Endothelial cell (in vitro differentiated cells): ENCODE results near the gene STXBP4. TPM values are rescaled to one million over a fixed set of nuclear protein-coding genes. Genes with fewer than 3 reads are reported as not detected.

ENCODE experiments used
- DNase-seq: peaks from one replicate; pipeline ENCODE4 v3.0.0; 2021; ENCODE audit warnings: low spot score
- H3K27ac Mint-ChIP-seq: one replicate; pipeline ENCODE4 v1.8.0; 2021; ENCODE audit warnings: mixed read lengths, inconsistent platforms; ENCODE audit not compliant: unreplicated experiment
- H3K27me3 Mint-ChIP-seq: one replicate; pipeline ENCODE4 v1.8.0; 2021; ENCODE audit warnings: mild to moderate bottlenecking, moderate library complexity, mixed read lengths, inconsistent platforms; ENCODE audit not compliant: unreplicated experiment
- H3K36me3 Mint-ChIP-seq: one replicate; pipeline ENCODE4 v1.8.0; 2021; ENCODE audit warnings: mild to moderate bottlenecking, low read depth, mixed read lengths, inconsistent platforms; ENCODE audit not compliant: unreplicated experiment
- H3K4me1 Mint-ChIP-seq: one replicate; pipeline ENCODE4 v1.8.0; 2021; ENCODE audit warnings: mild to moderate bottlenecking, mixed read lengths, inconsistent platforms; ENCODE audit not compliant: unreplicated experiment
- H3K4me3 Mint-ChIP-seq: one replicate; pipeline ENCODE4 v1.8.0; 2021; ENCODE audit warnings: mild to moderate bottlenecking, mixed read lengths, inconsistent platforms; ENCODE audit not compliant: unreplicated experiment
- H3K9me3 Mint-ChIP-seq: one replicate; pipeline ENCODE4 v1.8.0; 2021; ENCODE audit warnings: mixed read lengths, inconsistent platforms; ENCODE audit not compliant: unreplicated experiment
- total RNA-seq: library from RNA; stranded (reverse); fragmentation: NEBNext Ultra II Directional; extraction: Animal tissue kit (Norgen Biotek cat#: 25700); gene quantifications from one replicate; pipeline ENCODE4 v1.2.1, GENCODE V29; 2021; ENCODE audit not compliant: unreplicated experiment
- TF ChIP-seq, protein P1 (sequence below): fragments of 200-600 bp; sonication (generic); IDR thresholded peaks from one replicate; pipeline ENCODE4 v1.5.0; 2021; ENCODE audit warnings: antibody characterized with exemption; ENCODE audit not compliant: unreplicated experiment

STXBP4 gene
- total RNA-seq, 1 donor from 2014 or later: 7.5 TPM

DNA sequence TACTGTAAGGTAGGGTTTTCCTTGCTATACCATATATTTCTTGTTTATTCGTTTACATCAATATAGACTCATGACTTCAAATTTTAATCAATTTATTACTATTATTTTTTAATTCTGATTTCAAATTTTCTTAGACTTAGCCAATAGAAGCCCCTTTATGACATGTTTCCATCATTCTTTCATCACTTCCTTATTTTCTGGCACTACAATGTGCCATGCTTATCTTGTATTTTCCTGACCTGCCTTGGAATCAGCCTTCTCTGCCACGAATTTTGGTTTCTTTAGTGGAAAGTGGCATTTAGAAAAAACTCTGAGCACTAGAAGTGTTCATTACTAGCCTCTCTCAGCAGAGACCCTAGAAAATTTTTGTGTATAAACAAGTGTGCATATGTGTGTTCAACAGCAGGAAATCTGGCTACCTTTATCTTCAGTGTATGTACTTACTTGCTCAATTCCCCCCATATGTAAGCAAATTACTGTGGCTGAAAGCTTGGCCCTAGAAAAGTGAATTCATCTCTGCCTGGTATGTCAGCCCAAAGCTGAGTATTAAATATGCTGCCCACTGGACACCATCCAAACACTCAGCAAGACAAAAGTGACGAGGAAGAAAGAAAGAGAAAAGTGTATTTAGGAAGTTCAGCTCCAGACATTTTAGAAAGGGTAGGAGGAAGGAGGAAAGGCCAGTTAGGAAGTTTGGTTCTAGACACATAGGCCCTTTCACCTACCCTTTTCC, 4.0 kb downstream of the STXBP4 start:
- Mint-ChIP-seq H3K27me3 (no peaks in the 10 kb centered on the region), H3K4me1 (no peaks in the 10 kb centered on the region), H3K4me3 (no peak overlapping the region), H3K27ac (no peak overlapping the region), H3K9me3 (no peaks in the 10 kb centered on the region), H3K36me3 (peaks cover 4% of the 10 kb centered on the region)
- DNase-seq: no peak
- TF ChIP-seq, protein P1, sequence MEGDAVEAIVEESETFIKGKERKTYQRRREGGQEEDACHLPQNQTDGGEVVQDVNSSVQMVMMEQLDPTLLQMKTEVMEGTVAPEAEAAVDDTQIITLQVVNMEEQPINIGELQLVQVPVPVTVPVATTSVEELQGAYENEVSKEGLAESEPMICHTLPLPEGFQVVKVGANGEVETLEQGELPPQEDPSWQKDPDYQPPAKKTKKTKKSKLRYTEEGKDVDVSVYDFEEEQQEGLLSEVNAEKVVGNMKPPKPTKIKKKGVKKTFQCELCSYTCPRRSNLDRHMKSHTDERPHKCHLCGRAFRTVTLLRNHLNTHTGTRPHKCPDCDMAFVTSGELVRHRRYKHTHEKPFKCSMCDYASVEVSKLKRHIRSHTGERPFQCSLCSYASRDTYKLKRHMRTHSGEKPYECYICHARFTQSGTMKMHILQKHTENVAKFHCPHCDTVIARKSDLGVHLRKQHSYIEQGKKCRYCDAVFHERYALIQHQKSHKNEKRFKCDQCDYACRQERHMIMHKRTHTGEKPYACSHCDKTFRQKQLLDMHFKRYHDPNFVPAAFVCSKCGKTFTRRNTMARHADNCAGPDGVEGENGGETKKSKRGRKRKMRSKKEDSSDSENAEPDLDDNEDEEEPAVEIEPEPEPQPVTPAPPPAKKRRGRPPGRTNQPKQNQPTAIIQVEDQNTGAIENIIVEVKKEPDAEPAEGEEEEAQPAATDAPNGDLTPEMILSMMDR: no peak

DNA sequence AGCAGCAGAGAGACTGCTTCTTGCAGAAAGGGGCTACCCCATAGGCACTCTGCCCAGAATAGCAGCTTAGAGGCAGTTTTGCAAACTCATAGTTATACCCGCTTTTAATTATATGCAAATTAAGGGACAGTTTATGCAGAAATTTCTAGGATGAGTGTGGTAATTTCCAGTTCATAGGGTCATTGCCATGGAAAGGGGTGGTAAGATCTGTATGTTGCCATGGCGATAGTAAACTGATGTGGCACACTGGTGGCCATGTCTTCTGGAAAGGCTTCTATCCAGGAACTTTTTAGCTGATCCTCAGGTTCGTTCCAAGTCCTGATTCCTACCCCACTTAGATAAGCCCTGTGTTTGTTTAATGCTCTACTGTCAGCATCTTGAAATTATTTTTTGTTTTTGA, 6.2 kb downstream of the STXBP4 start:
- no peak overlapping the region for H3K27ac Mint-ChIP-seq
- H3K4me1 Mint-ChIP-seq: no peaks in the 10 kb centered on the region
- H3K27me3 Mint-ChIP-seq: no peaks in the 10 kb centered on the region
- H3K36me3 Mint-ChIP-seq: peaks cover 4% of the 10 kb centered on the region
- TF ChIP-seq, protein P1: no peak
- no peak overlapping the region for H3K4me3 Mint-ChIP-seq
- H3K9me3 Mint-ChIP-seq: no peaks in the 10 kb centered on the region
- DNase-seq: no peak

DNA sequence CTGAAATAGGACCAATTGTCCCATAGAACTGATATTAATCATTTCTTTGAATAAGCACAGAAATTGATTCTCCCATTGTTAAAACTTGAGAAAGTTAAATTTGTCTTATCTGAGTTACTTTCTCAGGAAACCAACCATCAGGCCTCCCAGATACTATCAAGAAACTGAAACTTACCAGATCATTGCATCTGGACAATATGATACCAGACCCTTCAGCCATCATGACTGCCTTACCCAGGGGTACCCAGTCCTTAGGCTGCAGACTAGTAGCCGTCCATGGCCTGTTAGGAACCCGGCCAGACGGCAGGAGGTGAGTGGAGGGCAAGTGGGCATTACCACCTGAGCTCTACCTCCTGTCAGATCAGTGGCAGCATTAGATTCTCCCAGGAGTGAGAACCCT, 7.8 kb downstream of the STXBP4 start:
- H3K27me3 Mint-ChIP-seq: no peaks in the 10 kb centered on the region
- TF ChIP-seq, protein P1: no peak
- no peaks in the 10 kb centered on the region for H3K9me3 Mint-ChIP-seq
- peaks cover 4% of the 10 kb centered on the region for H3K36me3 Mint-ChIP-seq
- no peak overlapping the region for H3K27ac Mint-ChIP-seq
- H3K4me1 Mint-ChIP-seq: no peaks in the 10 kb centered on the region
- DNase-seq: no peak
- H3K4me3 Mint-ChIP-seq: no peak overlapping the region

DNA sequence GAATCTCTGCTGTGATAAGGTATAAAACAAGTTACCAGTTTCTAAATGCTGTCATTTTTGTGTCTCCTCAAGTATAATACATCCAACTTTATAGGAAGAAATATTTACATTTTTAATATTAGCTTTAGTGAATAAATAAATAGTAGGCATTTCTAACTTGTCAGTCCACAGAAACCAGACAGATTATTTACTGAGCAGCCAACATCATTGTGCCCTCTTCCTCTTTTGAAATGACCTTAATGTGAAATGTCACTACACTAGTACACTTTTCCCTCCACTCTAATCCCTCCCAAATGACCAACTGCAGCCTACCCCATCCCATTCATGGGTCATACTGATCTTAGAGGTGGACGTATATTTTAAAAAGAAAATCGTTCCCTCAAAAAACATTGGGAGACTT, 9.2 kb downstream of the STXBP4 start:
- DNase-seq: no peak
- no peaks in the 10 kb centered on the region for H3K9me3 Mint-ChIP-seq
- H3K4me3 Mint-ChIP-seq: no peak overlapping the region
- TF ChIP-seq, protein P1: no peak
- no peaks in the 10 kb centered on the region for H3K4me1 Mint-ChIP-seq
- peaks cover 4% of the 10 kb centered on the region for H3K36me3 Mint-ChIP-seq
- H3K27me3 Mint-ChIP-seq: no peaks in the 10 kb centered on the region
- no peak overlapping the region for H3K27ac Mint-ChIP-seq

DNA sequence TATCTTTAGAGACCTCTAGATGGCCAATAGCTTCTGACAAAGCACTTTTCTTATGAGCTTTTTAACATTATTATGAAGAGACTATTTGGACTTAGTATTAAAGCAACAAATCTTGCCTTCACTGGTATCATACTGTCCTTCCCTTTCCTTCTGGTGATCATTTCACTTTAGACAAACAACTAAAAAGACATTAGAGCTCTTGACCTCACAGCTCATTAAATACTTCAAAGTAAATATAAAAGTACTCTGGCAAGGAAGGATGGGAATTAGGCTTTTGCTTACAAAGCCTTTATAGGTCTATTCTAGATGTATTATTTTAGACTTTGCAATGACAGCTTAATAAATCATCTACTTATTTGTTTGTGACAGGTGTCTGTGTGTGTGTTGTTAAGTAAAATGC, 11.1 kb downstream of the STXBP4 start:
- Mint-ChIP-seq H3K4me1 (no peaks in the 10 kb centered on the region), H3K4me3 (no peak overlapping the region), H3K27me3 (no peaks in the 10 kb centered on the region), H3K36me3 (peaks cover 4% of the 10 kb centered on the region), H3K27ac (no peak overlapping the region), H3K9me3 (no peaks in the 10 kb centered on the region)
- TF ChIP-seq, protein P1: no peak
- no peak for DNase-seq
